Erythroblast (primary cell): ENCODE data around the gene IL17D.

ENCODE experiments used
- GATA1 ChIP-seq: IDR thresholded peaks from 2 replicates; pipeline ENCODE4 v1.6.1; 2011; ENCODE audit warnings: low read depth, mild to moderate bottlenecking, control low read depth, low read length, moderate library complexity
- POLR2A ChIP-seq: IDR thresholded peaks from 2 replicates; pipeline ENCODE4 v1.6.1; 2011; ENCODE audit warnings: mild to moderate bottlenecking, low read length

GRCh38 chr13:20667857-20668437, 35.6 kb upstream of the IL17D start:
- TF ChIP-seq POLR2A (no peak), GATA1 (no peak)
